Smooth muscle cell (in vitro differentiated cells): Measurements from ENCODE around the gene SOX5. TPM values are rescaled to one million over a fixed set of nuclear protein-coding genes. Genes with fewer than 3 reads are reported as not detected.

Experiments used
- DNase-seq: peaks from one replicate; lab custom pipeline; 2025; ENCODE audit not compliant: unreplicated experiment; lab: John Stamatoyannopoulos, UW
- H2AFZ ChIP-seq: fragments of 200-600 bp; sonication (generic); 2 replicates; pipeline ENCODE4 v1.6.0; 2016; ENCODE audit warnings: antibody characterized with exemption, low read depth, mild to moderate bottlenecking
- H3F3A ChIP-seq: fragments of 200-600 bp; sonication (generic); 2 replicates; pipeline ENCODE4 v1.6.0; 2017; ENCODE audit warnings: antibody characterized with exemption, low read depth
- H3K27ac ChIP-seq: fragments of 200-600 bp; sonication (generic); 2 replicates; pipeline ENCODE4 v1.5.1; 2016; ENCODE audit warnings: low read depth, mild to moderate bottlenecking
- H3K27me3 ChIP-seq: fragments of 200-600 bp; sonication (generic); 2 replicates; pipeline ENCODE4 v1.6.1; 2016; ENCODE audit warnings: low read depth, mild to moderate bottlenecking
- H3K36me3 ChIP-seq: fragments of 200-600 bp; sonication (generic); 2 replicates; pipeline ENCODE4 v1.5.1; 2016; ENCODE audit warnings: low read depth
- H3K4me1 ChIP-seq: fragments of 200-600 bp; sonication (generic); 2 replicates; pipeline ENCODE4 v1.5.1; 2016; ENCODE audit warnings: low read depth
- H3K4me2 ChIP-seq: fragments of 200-600 bp; sonication (generic); 2 replicates; pipeline ENCODE4 v1.6.0; 2016; ENCODE audit warnings: mild to moderate bottlenecking
- H3K4me3 ChIP-seq: fragments of 200-600 bp; sonication (generic); 2 replicates; pipeline ENCODE4 v1.5.1; 2016; ENCODE audit warnings: mild to moderate bottlenecking
- H3K79me2 ChIP-seq: fragments of 200-600 bp; sonication (generic); 2 replicates; pipeline ENCODE4 v1.6.0; 2016; ENCODE audit warnings: low read depth, mild to moderate bottlenecking
- H3K9ac ChIP-seq: fragments of 200-600 bp; sonication (generic); 2 replicates; pipeline ENCODE4 v1.6.0; 2016; ENCODE audit warnings: low read depth
- H3K9me3 ChIP-seq: fragments of 200-600 bp; sonication (generic); replicated peaks from 2 replicates; pipeline ENCODE4 v1.5.1; 2016; ENCODE audit warnings: low read depth
- H4K20me1 ChIP-seq: fragments of 200-600 bp; sonication (generic); 2 replicates; pipeline ENCODE4 v1.6.0; 2016; ENCODE audit warnings: low read depth
- WGBS: methylation state at CpG from one replicate; pipeline ENCODE4 v1.1.7; 2016; ENCODE audit warnings: low lambda C conversion rate; 5-methylcytosine and 5-hydroxymethylcytosine counted together
- polyA plus RNA-seq: library from polyadenylated mRNA; unstranded; fragments of >200 nt; fragmentation: Nextera tagmentation; extraction: Ambion mirVana; gene quantifications from 2 replicates; pipeline ENCODE4 v1.2.1, GENCODE V29; 2016
- total RNA-seq: library from RNA; depleted of rRNA; stranded (reverse); fragments of >200 nt; gene quantifications from 2 replicates; pipeline ENCODE4 v1.2.3, GENCODE V29; 2014
- TF ChIP-seq, protein P1 (sequence below): fragments of 200-600 bp; sonication (generic); IDR thresholded peaks from 2 replicates; pipeline ENCODE4 v1.5.1; 2017; ENCODE audit warnings: borderline replicate concordance, mild to moderate bottlenecking, antibody characterized with exemption; ENCODE audit not compliant: insufficient read depth, poor library complexity, severe bottlenecking

SOX5 gene
- total RNA-seq (47.8 and 66.1 TPM in 2 replicates), polyA plus RNA-seq (20.7 and 22.3 TPM in 2 replicates)

DNA sequence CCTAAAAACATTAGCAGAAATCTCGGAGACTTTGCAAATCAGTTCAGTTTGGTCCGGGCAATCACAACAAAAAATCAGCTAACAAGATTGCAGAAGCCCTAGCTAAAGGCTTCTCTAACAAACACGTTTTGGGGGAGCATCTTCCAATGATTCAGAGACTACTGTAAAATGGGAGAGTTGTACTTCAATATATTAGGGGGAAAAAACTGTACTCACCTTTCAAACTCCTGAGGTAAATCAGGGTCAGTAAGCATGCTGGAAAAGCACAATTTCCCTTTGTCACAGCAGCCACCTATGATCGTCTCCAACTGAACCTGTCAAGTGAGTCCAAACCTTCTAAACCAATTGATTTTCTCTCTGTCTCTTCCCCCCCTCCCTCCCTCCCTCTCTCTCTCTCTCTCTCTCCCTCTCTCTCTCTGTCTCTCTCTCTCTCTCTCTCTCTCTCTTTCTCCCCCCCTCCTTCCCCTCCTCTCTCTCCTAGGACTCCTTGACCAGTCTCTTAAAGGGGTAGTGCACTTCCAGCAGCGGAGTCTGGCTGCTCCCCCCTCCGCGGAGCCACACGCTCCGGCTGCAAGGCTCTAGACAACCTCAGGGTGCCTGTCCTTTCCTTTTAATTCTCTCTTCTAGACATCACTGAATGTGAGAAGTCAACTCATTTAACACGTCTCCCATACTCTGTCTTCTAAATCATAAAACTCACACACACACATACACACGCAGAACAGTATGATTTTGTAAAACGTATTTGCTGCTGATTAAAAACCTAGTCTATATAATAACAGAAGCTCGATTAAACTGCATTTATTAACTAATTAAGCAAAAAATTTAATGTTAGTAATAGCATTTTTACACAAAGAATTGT lies at the start of gene SOX5:
SOX5 (minus strand) TSS at position 323 of the 862 bp plus-strand sequence; CDS start at position 254, 69 bp downstream.
- Histone ChIP-seq H3F3A (no peaks in the 10 kb centered on the region), H4K20me1 (peaks cover 14% of the 10 kb centered on the region), H3K4me3 (peak within 1 kb of the TSS; percentile 70), H3K9ac (peak within 1 kb of the TSS; percentile 78), H3K4me2 (peak within 1 kb of the TSS; percentile 98), H3K4me1 (peaks cover 54% of the 10 kb centered on the region), H3K36me3 (no peaks in the 10 kb centered on the region), H2AFZ (peak within 1 kb of the TSS; percentile 80), H3K79me2 (peaks cover 55% of the 10 kb centered on the region), H3K27me3 (no peaks in the 10 kb centered on the region), H3K27ac (peak within 1 kb of the TSS; percentile 81), H3K9me3 (no peaks in the 10 kb centered on the region)
- no peak for DNase-seq
- 4% methylated on average over 13 of the region's 13 CpGs for WGBS
- TF ChIP-seq, protein P1, sequence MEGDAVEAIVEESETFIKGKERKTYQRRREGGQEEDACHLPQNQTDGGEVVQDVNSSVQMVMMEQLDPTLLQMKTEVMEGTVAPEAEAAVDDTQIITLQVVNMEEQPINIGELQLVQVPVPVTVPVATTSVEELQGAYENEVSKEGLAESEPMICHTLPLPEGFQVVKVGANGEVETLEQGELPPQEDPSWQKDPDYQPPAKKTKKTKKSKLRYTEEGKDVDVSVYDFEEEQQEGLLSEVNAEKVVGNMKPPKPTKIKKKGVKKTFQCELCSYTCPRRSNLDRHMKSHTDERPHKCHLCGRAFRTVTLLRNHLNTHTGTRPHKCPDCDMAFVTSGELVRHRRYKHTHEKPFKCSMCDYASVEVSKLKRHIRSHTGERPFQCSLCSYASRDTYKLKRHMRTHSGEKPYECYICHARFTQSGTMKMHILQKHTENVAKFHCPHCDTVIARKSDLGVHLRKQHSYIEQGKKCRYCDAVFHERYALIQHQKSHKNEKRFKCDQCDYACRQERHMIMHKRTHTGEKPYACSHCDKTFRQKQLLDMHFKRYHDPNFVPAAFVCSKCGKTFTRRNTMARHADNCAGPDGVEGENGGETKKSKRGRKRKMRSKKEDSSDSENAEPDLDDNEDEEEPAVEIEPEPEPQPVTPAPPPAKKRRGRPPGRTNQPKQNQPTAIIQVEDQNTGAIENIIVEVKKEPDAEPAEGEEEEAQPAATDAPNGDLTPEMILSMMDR = no peak

DNA sequence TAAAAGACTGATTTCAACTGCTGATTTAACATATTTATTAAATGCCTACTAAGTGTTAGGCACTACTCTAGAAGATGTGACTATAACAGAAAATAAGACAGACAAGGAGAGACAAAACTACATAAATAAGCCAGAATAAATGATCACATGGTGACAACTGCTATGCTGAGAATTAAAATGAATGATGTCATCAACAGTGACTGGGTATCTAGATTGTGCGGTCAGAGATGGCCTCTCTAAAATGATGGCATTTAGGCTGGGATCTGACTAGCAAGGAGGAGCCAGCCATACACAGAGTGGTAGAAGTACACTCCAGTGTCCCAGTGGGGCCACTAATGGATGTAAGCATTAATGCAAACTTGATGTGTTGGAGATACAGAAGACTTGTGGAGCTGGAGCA lies 37.6 kb upstream of the SOX5 start:
- no peaks in the 10 kb centered on the region for H4K20me1 ChIP-seq
- H3K27ac ChIP-seq = no peak overlapping the region
- peaks cover 5% of the 10 kb centered on the region for H3K79me2 ChIP-seq
- H3K4me1 ChIP-seq = peaks cover 4% of the 10 kb centered on the region
- no peak overlapping the region for H2AFZ ChIP-seq
- no peaks in the 10 kb centered on the region for H3K36me3 ChIP-seq
- no peak overlapping the region for H3K4me2 ChIP-seq
- H3K27me3 ChIP-seq = no peaks in the 10 kb centered on the region
- H3K9ac ChIP-seq = no peak overlapping the region
- TF ChIP-seq, protein P1 = no peak
- WGBS = 91% methylated on average over 1 of the region's 1 CpG
- no peaks in the 10 kb centered on the region for H3F3A ChIP-seq
- DNase-seq = no peak
- no peak overlapping the region for H3K4me3 ChIP-seq
- no peaks in the 10 kb centered on the region for H3K9me3 ChIP-seq

DNA sequence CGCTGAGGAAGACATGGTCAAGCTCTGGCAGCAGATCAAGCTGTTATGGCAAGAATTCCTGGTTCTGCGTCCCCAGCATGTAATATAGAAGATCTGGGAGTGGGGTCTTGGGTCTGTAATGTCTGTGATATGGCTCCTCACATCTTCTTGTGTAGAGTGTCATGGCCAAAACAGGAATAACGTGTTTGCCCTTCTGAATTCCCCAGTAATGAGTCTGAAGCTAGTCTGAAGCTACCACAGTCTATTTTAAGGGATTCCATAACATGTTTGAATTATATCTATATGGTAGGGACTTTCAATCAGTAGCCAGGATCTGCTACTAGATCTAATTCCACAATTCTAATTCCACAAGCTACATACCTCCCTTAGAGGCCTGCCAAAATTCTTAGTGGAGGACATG lies 31.4 kb upstream of the SOX5 start:
- no peak overlapping the region for H3K27ac ChIP-seq
- no peak overlapping the region for H3K4me3 ChIP-seq
- TF ChIP-seq, protein P1 = no peak
- DNase-seq = no peak
- H3F3A ChIP-seq = no peaks in the 10 kb centered on the region
- H3K36me3 ChIP-seq = no peaks in the 10 kb centered on the region
- H3K4me1 ChIP-seq = peaks cover 4% of the 10 kb centered on the region
- WGBS = 95% methylated on average over 3 of the region's 3 CpGs
- no peaks in the 10 kb centered on the region for H3K27me3 ChIP-seq
- no peaks in the 10 kb centered on the region for H3K9me3 ChIP-seq
- H3K79me2 ChIP-seq = no peaks in the 10 kb centered on the region
- no peak overlapping the region for H2AFZ ChIP-seq
- H3K9ac ChIP-seq = no peak overlapping the region
- no peak overlapping the region for H3K4me2 ChIP-seq
- no peaks in the 10 kb centered on the region for H4K20me1 ChIP-seq
